A673 (cell line): Measurements from ENCODE around the gene CDC45.

ENCODE experiments used
- CTCF ChIP-seq: fragments of 300-800, 200-600 bp; sonication (generic); conservative IDR thresholded peaks from 2 replicates; pipeline ENCODE4 v1.5.1; 2017; ENCODE audit warnings: low read depth, mild to moderate bottlenecking, antibody characterized with exemption, low read length, moderate library complexity, mixed read lengths
- EZH2 ChIP-seq: fragments of 200-600 bp; sonication (generic); IDR thresholded peaks from 2 replicates; pipeline ENCODE4 v1.6.1; 2017; ENCODE audit warnings: borderline replicate concordance, low read depth, mild to moderate bottlenecking, mixed read lengths, antibody characterized with exemption, low read length; ENCODE audit not compliant: poor library complexity, severe bottlenecking

DNA sequence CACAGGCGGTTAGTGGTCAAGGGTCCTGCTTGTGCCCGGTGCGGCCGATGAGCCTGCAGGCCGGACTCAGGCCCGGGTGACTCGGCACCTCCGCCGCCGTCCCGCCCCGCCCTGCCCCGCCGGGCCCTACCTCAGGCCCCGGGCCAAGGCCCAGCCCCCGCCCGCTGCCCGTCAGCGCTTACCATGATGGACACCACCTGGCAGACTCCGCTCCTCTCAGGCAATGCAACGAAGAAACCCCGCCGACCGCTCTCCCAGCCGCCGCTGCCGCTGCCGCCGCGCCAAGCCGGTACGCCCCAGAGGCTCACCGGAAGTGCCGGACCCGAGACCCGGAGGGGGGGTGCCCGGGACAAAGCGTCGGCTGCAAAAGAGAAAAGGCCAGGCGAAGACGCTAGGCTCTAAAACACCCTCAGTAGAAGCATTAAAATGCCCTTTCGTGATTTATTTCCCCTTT, 792 bp upstream of the CDC45 start, which contains the start of gene UFD1:
- TF ChIP-seq CTCF (no peak), EZH2 (no peak)
